Neuronal stem cell (in vitro differentiated cells): ENCODE measurements around the gene ZNF324.
A peak's percentile ranks its signal among the peaks of the same experiment; 100 is the strongest.

Experiments used
- DNase-seq: peaks from one replicate; pipeline ENCODE4 v3.0.0-alpha.2; 2013; ENCODE audit warnings: low spot score
- H2AFZ ChIP-seq: one replicate; pipeline ENCODE4 v1.6.1; 2013; ENCODE audit warnings: mild to moderate bottlenecking, low read length, inconsistent platforms
- H2AK5ac ChIP-seq: 2 replicates; pipeline ENCODE4 v1.6.1; 2013; ENCODE audit warnings: low read depth, mild to moderate bottlenecking, inconsistent platforms, low read length, moderate library complexity, mixed read lengths
- H2BK120ac ChIP-seq: 2 replicates; pipeline ENCODE4 v1.6.1; 2013; ENCODE audit warnings: low read depth, mild to moderate bottlenecking, inconsistent platforms, low read length, moderate library complexity, mixed read lengths
- H2BK12ac ChIP-seq: one replicate; pipeline ENCODE4 v1.6.1; 2013; ENCODE audit warnings: low read length, inconsistent platforms
- H2BK15ac ChIP-seq: 2 replicates; pipeline ENCODE4 v1.6.1; 2013; ENCODE audit warnings: mild to moderate bottlenecking, low read length, inconsistent platforms, mixed read lengths
- H2BK5ac ChIP-seq: one replicate; pipeline ENCODE4 v1.6.1; 2013; ENCODE audit warnings: inconsistent platforms, mild to moderate bottlenecking, low read length, moderate library complexity
- H3K14ac ChIP-seq: one replicate; pipeline ENCODE4 v1.6.1; 2013; ENCODE audit warnings: low read length, inconsistent platforms
- H3K18ac ChIP-seq: 2 replicates; pipeline ENCODE4 v1.6.1; 2013; ENCODE audit warnings: low read length, inconsistent platforms
- H3K23ac ChIP-seq: 2 replicates; pipeline ENCODE4 v1.6.1; 2013; ENCODE audit warnings: low read depth, mild to moderate bottlenecking, mixed read lengths, low read length, inconsistent platforms; ENCODE audit not compliant: poor library complexity
- H3K27ac ChIP-seq: replicated peaks from 3 replicates; pipeline ENCODE4 v1.5.1; 2013; ENCODE audit warnings: low read length, inconsistent platforms
- H3K27me3 ChIP-seq, 3 experiments: 2 replicates each; pipeline ENCODE4 v1.6.1; 2013; ENCODE audit warnings: low read length in 3 of 3, mild to moderate bottlenecking in 2 of 3, inconsistent platforms in 1 of 3, low read depth in 1 of 3, mixed read lengths in 1 of 3, moderate library complexity in 1 of 3; ENCODE audit not compliant: control insufficient read depth in 3 of 3, insufficient read depth in 3 of 3
- H3K36me3 ChIP-seq, 2 donors: replicated peaks in 1 of 2; 2 replicates each; pipeline ENCODE4 v1.6.1; 2013; ENCODE audit warnings: low read length in 2 of 2; ENCODE audit not compliant: control insufficient read depth in 2 of 2, insufficient read depth in 2 of 2
- H3K4ac ChIP-seq: 2 replicates; pipeline ENCODE4 v1.6.1; 2013; ENCODE audit warnings: inconsistent platforms, mild to moderate bottlenecking, low read length, moderate library complexity
- H3K4me1 ChIP-seq, 2 donors: 1 replicate in 1 of 2; 2 replicates in 1 of 2; pipeline ENCODE4 v1.6.1; 2013; ENCODE audit warnings: low read length in 2 of 2, low read depth in 1 of 2; ENCODE audit not compliant: control insufficient read depth in 2 of 2, insufficient read depth in 1 of 2
- H3K4me2 ChIP-seq: one replicate; pipeline ENCODE4 v1.6.1; 2013; ENCODE audit warnings: mild to moderate bottlenecking, low read length, inconsistent platforms; ENCODE audit not compliant: insufficient read depth, poor library complexity, severe bottlenecking
- H3K4me3 ChIP-seq, 2 donors: 2 replicates each; pipeline ENCODE4 v1.5.1; 2013; ENCODE audit warnings: low read length in 2 of 2, mild to moderate bottlenecking in 2 of 2, inconsistent platforms in 1 of 2, moderate library complexity in 1 of 2
- H3K79me1 ChIP-seq: one replicate; pipeline ENCODE4 v1.6.1; 2013; ENCODE audit warnings: low read depth, mild to moderate bottlenecking, inconsistent platforms, low read length, moderate library complexity
- H3K9ac ChIP-seq: one replicate; pipeline ENCODE4 v1.6.1; 2013; ENCODE audit warnings: mild to moderate bottlenecking, low read depth, low read length, inconsistent platforms; ENCODE audit not compliant: poor library complexity
- H3K9me3 ChIP-seq, 2 donors: replicated peaks in 1 of 2; 2 replicates each; pipeline versions ENCODE3 to v1.6.1; 2013; ENCODE audit warnings: low read length in 2 of 2, mild to moderate bottlenecking in 2 of 2, inconsistent platforms in 1 of 2, low read depth in 1 of 2, mixed read lengths in 1 of 2, moderate library complexity in 1 of 2; ENCODE audit not compliant: control insufficient read depth in 2 of 2, insufficient read depth in 1 of 2
- H4K8ac ChIP-seq: one replicate; pipeline ENCODE4 v1.6.1; 2013; ENCODE audit warnings: low read depth, mild to moderate bottlenecking, inconsistent platforms, low read length, moderate library complexity
- H4K91ac ChIP-seq: one replicate; pipeline ENCODE4 v1.6.1; 2013; ENCODE audit warnings: low read length, low read depth, mild to moderate bottlenecking, inconsistent platforms; ENCODE audit not compliant: poor library complexity
- WGBS, 2 donors: extraction: QIAGEN DNeasy Blood & Tissue Kit; methylation state at CpG; one replicate each; pipeline ENCODE4 v1.1.7; 2013; ENCODE audit warnings: missing lambda C conversion rate in 2 of 2, mixed read lengths in 1 of 2; ENCODE audit not compliant: insufficient read length in 2 of 2, insufficient replicate concordance in 1 of 2; ENCODE audit errors: extremely low coverage in 2 of 2; 5-methylcytosine and 5-hydroxymethylcytosine counted together

Gene ZNF324

GRCh38 chr19:58479736-58480480 lies 13.0 kb downstream of the ZNF324 start:
- Histone ChIP-seq H2BK12ac (no peak overlapping the region), H3K36me3 (peaks cover 11 to 39% of the 10 kb centered on the region in 2 donors), H2AFZ (no peak overlapping the region), H3K9ac (no peak overlapping the region), H2AK5ac (no peak overlapping the region), H2BK5ac (peak overlapping the region; percentile 10), H3K4me2 (no peak overlapping the region), H3K9me3 (no peaks in the 10 kb centered on the region), H4K8ac (no peak overlapping the region), H3K4me1 (peaks cover 6 to 14% of the 10 kb centered on the region in 2 donors), H2BK120ac (no peak overlapping the region), H3K18ac (no peak overlapping the region), H4K91ac (no peak overlapping the region), H3K27me3 (no peaks in the 10 kb centered on the region), H3K4ac (no peak overlapping the region), H3K23ac (no peak overlapping the region), H3K27ac (no peak overlapping the region), H2BK15ac (no peak overlapping the region), H3K4me3 (no peak overlapping the region), H3K14ac (no peak overlapping the region), H3K79me1 (peaks cover 2% of the 10 kb centered on the region)
- no peak for DNase-seq
- WGBS, 2 donors, result no CpG with 5 or more reads among the region's 28 CpGs

GRCh38 chr19:58480481-58480830 lies 13.6 kb downstream of the ZNF324 start:
- H2BK5ac ChIP-seq, result no peak overlapping the region
- no peak overlapping the region for H2BK12ac ChIP-seq
- H2BK120ac ChIP-seq, result no peak overlapping the region
- no peak overlapping the region for H3K14ac ChIP-seq
- no peak overlapping the region for H2AK5ac ChIP-seq
- peaks cover 11 to 39% of the 10 kb centered on the region in 2 donors for H3K36me3 ChIP-seq
- no peak overlapping the region for H3K27ac ChIP-seq
- peaks cover 2% of the 10 kb centered on the region for H3K79me1 ChIP-seq
- no peak overlapping the region for H3K18ac ChIP-seq
- H2BK15ac ChIP-seq, result no peak overlapping the region
- no peak overlapping the region for H3K4me3 ChIP-seq
- no peak overlapping the region for H3K23ac ChIP-seq
- H4K91ac ChIP-seq, result no peak overlapping the region
- no CpG with 5 or more reads among the region's 20 CpGs for WGBS, 2 donors
- no peak overlapping the region for H3K9ac ChIP-seq
- H3K4me1 ChIP-seq, result peaks cover 3 to 10% of the 10 kb centered on the region in 2 donors
- no peak for DNase-seq
- no peaks in the 10 kb centered on the region for H3K27me3 ChIP-seq
- no peak overlapping the region for H2AFZ ChIP-seq
- no peak overlapping the region for H4K8ac ChIP-seq
- H3K4ac ChIP-seq, result no peak overlapping the region
- no peak overlapping the region for H3K4me2 ChIP-seq
- no peaks in the 10 kb centered on the region for H3K9me3 ChIP-seq

GRCh38 chr19:58480831-58481230 lies 14.0 kb downstream of the ZNF324 start:
- no peak overlapping the region for H3K23ac ChIP-seq
- H4K91ac ChIP-seq, result no peak overlapping the region
- no peak overlapping the region for H2BK15ac ChIP-seq
- no peak overlapping the region for H3K4ac ChIP-seq
- H3K4me1 ChIP-seq, result peaks cover 3 to 10% of the 10 kb centered on the region in 2 donors
- no peak overlapping the region for H2AK5ac ChIP-seq
- H3K27me3 ChIP-seq, result no peaks in the 10 kb centered on the region
- H3K79me1 ChIP-seq, result peaks cover 2% of the 10 kb centered on the region
- no peak overlapping the region for H2AFZ ChIP-seq
- H2BK120ac ChIP-seq, result no peak overlapping the region
- no peak overlapping the region for H3K27ac ChIP-seq
- H2BK5ac ChIP-seq, result no peak overlapping the region
- H3K36me3 ChIP-seq, result peaks cover 11 to 39% of the 10 kb centered on the region in 2 donors
- no peak overlapping the region for H3K14ac ChIP-seq
- DNase-seq, result no peak
- no peak overlapping the region for H4K8ac ChIP-seq
- no peak overlapping the region for H2BK12ac ChIP-seq
- no peak overlapping the region for H3K18ac ChIP-seq
- no peaks in the 10 kb centered on the region for H3K9me3 ChIP-seq
- H3K4me2 ChIP-seq, result no peak overlapping the region
- no peak overlapping the region for H3K4me3 ChIP-seq
- WGBS, 2 donors, result no CpG with 5 or more reads among the region's 2 CpGs
- H3K9ac ChIP-seq, result no peak overlapping the region

DNA sequence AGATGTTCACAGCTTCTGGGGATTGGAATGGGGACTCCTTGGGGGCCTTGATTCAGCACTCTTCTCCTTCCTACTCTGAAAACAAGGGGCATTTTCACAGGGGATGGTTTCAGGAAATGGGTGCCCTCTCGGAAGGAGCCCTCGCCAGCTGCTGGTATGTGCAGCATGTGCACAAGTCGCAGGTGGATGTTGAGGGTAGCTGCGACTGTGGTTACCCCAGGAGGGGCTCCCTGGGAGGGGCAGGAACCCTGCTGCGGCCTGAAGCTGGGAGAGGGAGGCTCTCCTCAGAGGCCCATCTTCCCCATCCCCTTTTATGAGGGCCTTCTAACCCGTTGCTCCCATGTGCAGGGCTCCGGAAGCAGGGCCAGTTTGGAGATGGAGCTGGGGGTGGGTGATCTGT lies 15.5 kb downstream of the ZNF324 start:
- Histone ChIP-seq H3K27ac (no peak overlapping the region), H2AFZ (no peak overlapping the region), H2BK12ac (no peak overlapping the region), H3K23ac (no peak overlapping the region), H3K9me3 (no peaks in the 10 kb centered on the region), H3K9ac (no peak overlapping the region), H2BK15ac (no peak overlapping the region), H3K14ac (no peak overlapping the region), H4K91ac (no peak overlapping the region), H2AK5ac (no peak overlapping the region), H3K18ac (no peak overlapping the region), H3K4me3 (no peak overlapping the region), H3K79me1 (peaks cover 2% of the 10 kb centered on the region), H2BK5ac (no peak overlapping the region), H4K8ac (no peak overlapping the region), H3K27me3 (no peaks in the 10 kb centered on the region), H2BK120ac (no peak overlapping the region), H3K4ac (no peak overlapping the region), H3K36me3 (peaks cover 11 to 37% of the 10 kb centered on the region in 2 donors), H3K4me2 (no peak overlapping the region), H3K4me1 (no peaks in the 10 kb centered on the region)
- no peak for DNase-seq
- WGBS, 2 donors, result no CpG with 5 or more reads among the region's 7 CpGs
